Stimulated activated CD8-positive, alpha-beta memory T cell treated with anti-CD3 and anti-CD28 coated beads, Interleukin-12 subunit alpha, Interleukin-12 subunit beta, amount 100 ng/mL, for 24 hours (primary cell): ENCODE measurements around the gene PRMT2.
"Not testable (repeated sequence)": the region's sequence is repeated elsewhere in the genome, so short reads cannot be mapped to it uniquely, and the experiment has no call there.

Experiments
- DNase-seq: peaks from one replicate; pipeline ENCODE4 v3.0.0-alpha.2; 2020; ENCODE audit errors: extremely low read depth

PRMT2 gene

GRCh38 chr21:46668381-46668780 lies 32.9 kb downstream of the PRMT2 start:
- DNase-seq: no peak

GRCh38 chr21:46668904-46669303 lies 33.4 kb downstream of the PRMT2 start:
- DNase-seq: not testable (repeated sequence)

GRCh38 chr21:46674430-46675007 lies 39.0 kb downstream of the PRMT2 start:
- no peak for DNase-seq

GRCh38 chr21:46675595-46676280 lies 40.3 kb downstream of the PRMT2 start:
- DNase-seq: no peak

GRCh38 chr21:46676542-46676941 lies 41.1 kb downstream of the PRMT2 start:
- not testable (repeated sequence) for DNase-seq

- DNase-seq: not testable (repeated sequence)
Measured at GRCh38 chr21:46681593-46681992, 46.1 kb downstream of the PRMT2 start.

- not testable (repeated sequence) for DNase-seq
Measured at GRCh38 chr21:46698652-46699051, 63.2 kb downstream of the PRMT2 start.

GRCh38 chr21:46699104-46699503 lies 63.6 kb downstream of the PRMT2 start:
- not testable (repeated sequence) for DNase-seq
